ENCODE measurements around the gene GSTM3. TPM values are rescaled to one million over a fixed set of nuclear protein-coding genes. Genes with fewer than 3 reads are reported as not detected.
"Not testable (repeated sequence)": the region's sequence is repeated elsewhere in the genome, so short reads cannot be mapped to it uniquely, and the experiment has no call there.

GSTM3 gene
- total RNA-seq, 4 donors from 2014 or later: 16.3 to 72.6 (median 32.4) TPM

DNA sequence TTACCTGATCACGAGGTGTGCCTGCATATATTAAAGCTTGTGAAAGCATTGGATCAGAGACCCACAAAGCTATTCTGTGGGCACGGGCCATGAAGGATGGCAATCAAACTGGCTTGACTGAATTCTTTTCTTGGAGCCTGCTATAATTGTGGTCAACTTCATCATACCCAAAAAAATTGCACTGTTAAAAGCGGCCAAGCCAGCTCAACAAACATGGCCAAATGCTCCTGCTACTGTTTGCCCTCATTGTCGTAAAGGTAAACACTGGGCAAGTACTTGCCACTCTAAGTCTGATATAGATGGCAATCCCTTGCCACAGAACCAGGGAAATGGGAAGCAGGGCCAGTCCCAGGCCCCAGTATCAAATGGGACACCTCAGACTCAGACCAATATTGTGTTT, 35.4 kb downstream of the GSTM3 start:
- Histone ChIP-seq H3K4me1 (no peaks in the 10 kb centered on the region), H3K9me3 (no peaks in the 10 kb centered on the region), H3K4me3 (no peak overlapping the region), H3K27ac (no peak overlapping the region), H3K27me3 (no peaks in the 10 kb centered on the region), H3K36me3 (no peaks in the 10 kb centered on the region)
- TF ChIP-seq, protein P1, sequence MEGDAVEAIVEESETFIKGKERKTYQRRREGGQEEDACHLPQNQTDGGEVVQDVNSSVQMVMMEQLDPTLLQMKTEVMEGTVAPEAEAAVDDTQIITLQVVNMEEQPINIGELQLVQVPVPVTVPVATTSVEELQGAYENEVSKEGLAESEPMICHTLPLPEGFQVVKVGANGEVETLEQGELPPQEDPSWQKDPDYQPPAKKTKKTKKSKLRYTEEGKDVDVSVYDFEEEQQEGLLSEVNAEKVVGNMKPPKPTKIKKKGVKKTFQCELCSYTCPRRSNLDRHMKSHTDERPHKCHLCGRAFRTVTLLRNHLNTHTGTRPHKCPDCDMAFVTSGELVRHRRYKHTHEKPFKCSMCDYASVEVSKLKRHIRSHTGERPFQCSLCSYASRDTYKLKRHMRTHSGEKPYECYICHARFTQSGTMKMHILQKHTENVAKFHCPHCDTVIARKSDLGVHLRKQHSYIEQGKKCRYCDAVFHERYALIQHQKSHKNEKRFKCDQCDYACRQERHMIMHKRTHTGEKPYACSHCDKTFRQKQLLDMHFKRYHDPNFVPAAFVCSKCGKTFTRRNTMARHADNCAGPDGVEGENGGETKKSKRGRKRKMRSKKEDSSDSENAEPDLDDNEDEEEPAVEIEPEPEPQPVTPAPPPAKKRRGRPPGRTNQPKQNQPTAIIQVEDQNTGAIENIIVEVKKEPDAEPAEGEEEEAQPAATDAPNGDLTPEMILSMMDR (IDR thresholded peaks at IDR 0.05): no peak
- no peak for TF ChIP-seq POLR2A (IDR thresholded peaks at IDR 0.05)
- no peak for DNase-seq

DNA sequence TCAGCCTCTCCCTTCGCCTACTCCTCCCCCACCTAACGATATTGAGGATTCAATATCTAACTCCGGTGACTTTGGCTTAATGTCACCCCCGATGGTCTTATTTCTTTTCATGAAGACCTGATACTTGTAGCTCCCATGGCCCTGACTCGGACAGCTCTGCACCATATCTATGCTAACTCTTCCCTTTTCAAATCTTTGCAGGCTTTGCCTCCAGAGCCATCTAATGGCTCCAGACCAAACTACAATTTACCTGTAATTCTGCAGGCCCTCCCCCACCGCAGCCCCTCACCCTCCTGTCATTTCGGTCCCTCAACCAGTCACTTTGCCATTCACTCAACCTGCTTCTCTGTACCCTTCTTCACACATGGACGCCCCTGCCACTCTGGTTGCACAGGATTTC, 36.7 kb downstream of the GSTM3 start:
- DNase-seq: no peak
- TF ChIP-seq, protein P1 (IDR thresholded peaks at IDR 0.05): peak in 2 of 6 experiments; percentile 23 to 27
- no peak for TF ChIP-seq POLR2A (IDR thresholded peaks at IDR 0.05)
- H3K27me3 ChIP-seq: no peaks in the 10 kb centered on the region
- no peaks in the 10 kb centered on the region for H3K36me3 ChIP-seq
- no peaks in the 10 kb centered on the region for H3K9me3 ChIP-seq
- no peak overlapping the region for H3K4me3 ChIP-seq
- H3K27ac ChIP-seq: no peak overlapping the region
- no peaks in the 10 kb centered on the region for H3K4me1 ChIP-seq

GRCh38 chr1:109702940-109703339, 37.9 kb downstream of the GSTM3 start:
- H3K4me1 ChIP-seq, H3K27ac ChIP-seq, H3K4me3 ChIP-seq, H3K36me3 ChIP-seq, H3K27me3 ChIP-seq, H3K9me3 ChIP-seq, DNase-seq: not testable (repeated sequence)

GRCh38 chr1:109697861-109698260, 43.0 kb downstream of the GSTM3 start:
- H3K4me3 ChIP-seq, H3K4me1 ChIP-seq, H3K36me3 ChIP-seq, H3K27ac ChIP-seq, DNase-seq, H3K27me3 ChIP-seq, H3K9me3 ChIP-seq: not testable (repeated sequence)

GRCh38 chr1:109697066-109697465, 43.8 kb downstream of the GSTM3 start:
- Histone ChIP-seq H3K36me3 (no peaks in the 10 kb centered on the region), H3K4me3 (no peak overlapping the region), H3K27me3 (no peaks in the 10 kb centered on the region), H3K9me3 (no peaks in the 10 kb centered on the region), H3K27ac (no peak overlapping the region), H3K4me1 (no peaks in the 10 kb centered on the region)
- TF ChIP-seq, protein P1 (IDR thresholded peaks at IDR 0.05): no peak
- no peak for TF ChIP-seq POLR2A (IDR thresholded peaks at IDR 0.05)
- DNase-seq: no peak

DNA sequence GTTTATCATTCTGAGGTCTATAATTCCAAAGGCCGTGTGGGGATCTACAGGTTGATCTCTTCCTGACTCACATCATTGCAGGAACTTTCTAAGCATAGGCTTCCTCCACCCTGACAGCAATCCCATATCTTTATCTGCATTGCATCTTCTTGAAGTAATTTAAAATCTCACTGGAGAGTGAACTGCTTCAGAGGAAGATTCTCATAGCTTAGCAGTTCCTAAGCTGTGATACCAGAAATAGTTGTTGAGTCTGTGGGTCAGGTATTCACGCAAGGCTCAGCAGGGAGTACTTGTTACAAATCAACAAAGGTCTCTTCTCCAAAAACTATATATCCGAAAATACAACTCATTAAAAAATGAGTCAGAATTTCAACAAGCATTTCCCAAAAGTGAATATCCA, 45.7 kb downstream of the GSTM3 start:
- H3K4me3 ChIP-seq, H3K27me3 ChIP-seq, DNase-seq, H3K4me1 ChIP-seq, H3K27ac ChIP-seq, H3K36me3 ChIP-seq, H3K9me3 ChIP-seq: not testable (repeated sequence)

DNA sequence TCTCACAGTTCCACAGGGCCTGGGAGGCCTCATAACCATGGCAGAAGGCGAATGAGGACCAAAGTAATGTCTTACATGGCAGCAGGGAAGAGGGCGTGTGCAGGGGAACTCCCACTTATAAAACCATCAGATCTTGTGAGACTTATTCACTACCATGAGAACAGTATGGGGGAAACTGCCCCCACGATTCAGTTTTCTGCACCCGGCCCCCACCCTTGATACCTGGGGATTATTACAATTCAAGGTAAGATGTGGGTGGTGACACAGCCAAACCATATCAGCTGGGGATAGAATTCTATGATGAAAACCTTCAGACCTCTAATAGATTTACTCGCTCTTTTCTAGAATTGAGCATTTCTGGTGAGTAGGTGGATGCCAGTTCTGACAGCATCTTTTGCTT, 46.4 kb downstream of the GSTM3 start:
- not testable (repeated sequence) for H3K27ac ChIP-seq, H3K4me3 ChIP-seq, H3K27me3 ChIP-seq, H3K4me1 ChIP-seq, H3K9me3 ChIP-seq, DNase-seq, H3K36me3 ChIP-seq

DNA sequence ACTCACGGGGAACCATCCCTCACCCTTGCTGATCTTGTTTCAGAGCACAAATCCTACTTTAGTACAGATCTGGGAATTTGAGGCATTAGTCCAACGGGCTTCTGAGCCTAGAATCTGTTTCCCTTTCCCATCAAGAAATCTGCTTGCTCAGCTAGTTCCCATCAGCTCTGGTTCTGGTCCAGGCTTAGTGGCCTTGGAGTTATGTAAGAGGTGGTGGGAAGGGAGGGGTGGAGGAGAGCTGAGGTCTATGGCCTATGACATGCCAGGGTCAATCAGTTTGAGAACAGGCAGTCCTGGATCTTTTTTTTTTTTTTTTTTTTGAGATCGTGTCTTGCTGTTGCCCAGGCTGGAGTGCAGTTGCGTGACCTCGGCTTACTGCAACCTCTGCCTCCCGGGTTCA, 49.1 kb downstream of the GSTM3 start:
- peak in 1 of 3 donors; percentile 58 for DNase-seq
- H3K9me3 ChIP-seq: no peaks in the 10 kb centered on the region
- TF ChIP-seq POLR2A (IDR thresholded peaks at IDR 0.05): no peak
- TF ChIP-seq, protein P1 (IDR thresholded peaks at IDR 0.05): no peak
- H3K27ac ChIP-seq: peak overlapping the region in 1 of 4 donors; percentile 35
- H3K4me3 ChIP-seq: no peak overlapping the region
- no peaks in the 10 kb centered on the region for H3K27me3 ChIP-seq
- H3K36me3 ChIP-seq: no peaks in the 10 kb centered on the region
- no peaks in the 10 kb centered on the region for H3K4me1 ChIP-seq
